RWPE2 (cell line): Measurements from ENCODE around the gene PEX7.

Experiments
- ATAC-seq: fragments of 200-7000 bp; cut with Tn5 transposase; 3 replicates; pipeline ENCODE4 v1.9.1; 2021; ENCODE audit warnings: low read depth
- DNase-seq: peaks from one replicate; pipeline ENCODE4 v3.0.0-alpha.2; 2020; ENCODE audit warnings: low spot score
- H3K27ac ChIP-seq: fragments of 450-650 bp; 2 replicates; pipeline ENCODE4 v1.5.1; 2017; ENCODE audit warnings: mild to moderate bottlenecking; ENCODE audit not compliant: poor library complexity, severe bottlenecking
- H3K27me3 ChIP-seq: fragments of 250-450 bp; sonication (Bioruptor Pico); 2 replicates; pipeline ENCODE4 v1.5.1; 2021; ENCODE audit warnings: mild to moderate bottlenecking, moderate library complexity; ENCODE audit not compliant: insufficient read depth, poor library complexity, severe bottlenecking
- H3K36me3 ChIP-seq: fragments of 250-450 bp; sonication (Bioruptor Pico); 2 replicates; pipeline ENCODE4 v1.5.1; 2020; ENCODE audit warnings: low read depth, mild to moderate bottlenecking, moderate library complexity
- H3K4me1 ChIP-seq: fragments of 250-450 bp; sonication (Bioruptor Pico); 2 replicates; pipeline ENCODE4 v1.5.1; 2021; ENCODE audit warnings: mild to moderate bottlenecking, moderate library complexity; ENCODE audit not compliant: insufficient read depth, poor library complexity, severe bottlenecking
- H3K4me3 ChIP-seq: fragments of 250-450 bp; sonication (Bioruptor Pico); 2 replicates; pipeline ENCODE4 v1.5.1; 2021; ENCODE audit warnings: mild to moderate bottlenecking, moderate library complexity; ENCODE audit not compliant: severe bottlenecking
- H3K9me3 ChIP-seq: fragments of 250-450 bp; sonication (Bioruptor Pico); 2 replicates; pipeline ENCODE4 v1.5.1; 2021; ENCODE audit warnings: mild to moderate bottlenecking, moderate library complexity; ENCODE audit not compliant: severe bottlenecking
- TF ChIP-seq, protein P1 (sequence below): fragments of 450-650 bp; IDR thresholded peaks from one replicate; pipeline ENCODE4 v1.5.1; 2017; ENCODE audit warnings: mild to moderate bottlenecking, moderate library complexity; ENCODE audit not compliant: poor library complexity, severe bottlenecking

PEX7 gene

DNA sequence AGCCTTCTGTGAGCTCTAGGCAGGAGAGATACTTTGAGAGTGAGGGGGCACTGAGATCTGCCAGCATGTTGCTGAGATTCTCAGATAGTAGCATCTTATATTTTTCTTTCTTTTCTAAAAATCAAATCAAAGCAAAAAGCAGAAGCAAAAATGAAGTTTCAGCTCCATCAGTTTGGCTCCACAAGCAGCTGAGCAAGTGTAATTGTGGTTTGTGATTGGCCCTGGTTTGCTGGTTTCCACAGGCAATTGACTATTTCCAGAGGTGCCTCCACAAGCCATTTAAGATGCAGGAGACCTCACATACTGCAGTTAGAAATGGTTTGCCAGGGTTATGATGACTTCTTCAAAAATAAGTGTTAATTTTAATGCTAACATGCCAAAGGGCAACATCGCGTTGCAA lies 104.0 kb downstream of the PEX7 start:
- Histone ChIP-seq H3K9me3 (no peaks in the 10 kb centered on the region), H3K27ac (no peak overlapping the region), H3K27me3 (peaks cover 32% of the 10 kb centered on the region), H3K36me3 (no peaks in the 10 kb centered on the region), H3K4me3 (no peak overlapping the region), H3K4me1 (no peaks in the 10 kb centered on the region)
- TF ChIP-seq, protein P1, sequence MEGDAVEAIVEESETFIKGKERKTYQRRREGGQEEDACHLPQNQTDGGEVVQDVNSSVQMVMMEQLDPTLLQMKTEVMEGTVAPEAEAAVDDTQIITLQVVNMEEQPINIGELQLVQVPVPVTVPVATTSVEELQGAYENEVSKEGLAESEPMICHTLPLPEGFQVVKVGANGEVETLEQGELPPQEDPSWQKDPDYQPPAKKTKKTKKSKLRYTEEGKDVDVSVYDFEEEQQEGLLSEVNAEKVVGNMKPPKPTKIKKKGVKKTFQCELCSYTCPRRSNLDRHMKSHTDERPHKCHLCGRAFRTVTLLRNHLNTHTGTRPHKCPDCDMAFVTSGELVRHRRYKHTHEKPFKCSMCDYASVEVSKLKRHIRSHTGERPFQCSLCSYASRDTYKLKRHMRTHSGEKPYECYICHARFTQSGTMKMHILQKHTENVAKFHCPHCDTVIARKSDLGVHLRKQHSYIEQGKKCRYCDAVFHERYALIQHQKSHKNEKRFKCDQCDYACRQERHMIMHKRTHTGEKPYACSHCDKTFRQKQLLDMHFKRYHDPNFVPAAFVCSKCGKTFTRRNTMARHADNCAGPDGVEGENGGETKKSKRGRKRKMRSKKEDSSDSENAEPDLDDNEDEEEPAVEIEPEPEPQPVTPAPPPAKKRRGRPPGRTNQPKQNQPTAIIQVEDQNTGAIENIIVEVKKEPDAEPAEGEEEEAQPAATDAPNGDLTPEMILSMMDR: no peak
- ATAC-seq (no peak), DNase-seq (no peak)

DNA sequence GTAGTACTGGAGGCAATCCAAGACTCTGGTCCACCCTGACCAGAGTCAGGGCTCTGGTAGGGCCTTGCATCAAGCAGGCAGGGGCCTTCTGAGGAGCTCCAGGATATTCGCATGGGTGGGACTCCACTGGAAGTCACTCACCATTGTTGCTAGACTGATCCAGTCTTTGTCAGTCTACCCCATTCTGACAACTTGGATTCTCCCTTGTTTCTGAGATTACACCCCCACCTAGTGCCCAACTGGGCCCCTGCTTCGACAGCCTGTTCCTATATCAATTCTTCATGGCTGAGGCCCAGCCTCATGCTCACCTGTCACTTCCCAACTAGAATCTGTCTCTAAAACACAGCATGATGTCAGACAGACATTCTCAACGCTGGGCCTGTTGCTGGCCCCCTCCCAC lies 104.9 kb downstream of the PEX7 start:
- Histone ChIP-seq H3K4me1 (no peaks in the 10 kb centered on the region), H3K4me3 (no peak overlapping the region), H3K27ac (no peak overlapping the region), H3K27me3 (peaks cover 25% of the 10 kb centered on the region), H3K36me3 (no peaks in the 10 kb centered on the region), H3K9me3 (no peaks in the 10 kb centered on the region)
- peak; percentile 70 for ATAC-seq
- TF ChIP-seq, protein P1: peak; percentile 40
- no peak for DNase-seq

DNA sequence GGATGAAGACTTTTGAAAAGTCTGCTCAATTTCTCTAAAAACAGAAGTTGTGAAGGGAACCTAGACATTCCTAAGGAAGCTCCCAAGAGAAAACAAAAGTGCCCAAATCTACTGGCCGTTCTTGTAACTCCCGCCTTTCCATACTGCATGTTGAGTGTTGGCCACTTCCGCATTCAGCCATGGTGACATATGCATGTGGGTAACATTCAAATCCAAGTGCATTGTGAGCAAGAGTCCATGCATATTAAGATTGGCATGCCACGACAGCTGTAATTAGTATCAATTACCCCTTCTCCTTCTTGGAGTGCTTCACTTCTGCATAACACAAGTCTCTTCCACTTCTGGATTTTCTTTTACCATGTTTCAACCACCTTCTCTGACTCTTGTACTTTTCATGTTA lies 108.1 kb downstream of the PEX7 start:
- ATAC-seq (no peak), DNase-seq (no peak)
- no peaks in the 10 kb centered on the region for H3K27me3 ChIP-seq
- H3K9me3 ChIP-seq: no peaks in the 10 kb centered on the region
- no peak overlapping the region for H3K27ac ChIP-seq
- H3K4me1 ChIP-seq: no peaks in the 10 kb centered on the region
- no peaks in the 10 kb centered on the region for H3K36me3 ChIP-seq
- TF ChIP-seq, protein P1: no peak
- H3K4me3 ChIP-seq: no peak overlapping the region

- H3K4me1 ChIP-seq: no peaks in the 10 kb centered on the region
- TF ChIP-seq, protein P1: no peak
- ATAC-seq: no peak
- no peaks in the 10 kb centered on the region for H3K9me3 ChIP-seq
- H3K27me3 ChIP-seq: no peaks in the 10 kb centered on the region
- no peaks in the 10 kb centered on the region for H3K36me3 ChIP-seq
- no peak overlapping the region for H3K4me3 ChIP-seq
- no peak for DNase-seq
- H3K27ac ChIP-seq: no peak overlapping the region
These were observed 110.2 kb downstream of the PEX7 start for GRCh38 chr6:136932599-136932998.

DNA sequence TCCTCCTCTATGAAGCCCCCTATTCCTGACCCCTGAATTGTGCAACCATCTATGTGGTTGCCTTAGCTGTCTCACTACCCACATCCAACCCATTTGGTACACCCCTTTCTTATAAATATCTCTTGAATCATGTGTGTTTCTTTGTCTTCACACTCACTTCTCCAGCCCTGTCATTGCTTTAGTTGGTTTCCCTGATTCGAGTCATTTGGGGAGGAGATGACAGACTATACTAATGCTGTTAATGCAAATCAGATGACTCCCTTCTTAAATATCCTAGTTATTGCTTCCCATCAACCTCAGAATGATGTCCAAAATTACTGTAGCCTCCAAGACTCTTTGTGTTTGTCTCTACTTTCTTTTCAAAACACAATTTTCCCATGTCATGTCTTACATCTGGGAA lies 122.7 kb downstream of the PEX7 start:
- H3K9me3 ChIP-seq: no peaks in the 10 kb centered on the region
- no peak overlapping the region for H3K4me3 ChIP-seq
- no peak overlapping the region for H3K27ac ChIP-seq
- no peaks in the 10 kb centered on the region for H3K36me3 ChIP-seq
- TF ChIP-seq, protein P1: no peak
- DNase-seq: no peak
- H3K4me1 ChIP-seq: no peaks in the 10 kb centered on the region
- no peaks in the 10 kb centered on the region for H3K27me3 ChIP-seq
- ATAC-seq: no peak
